Measurements from ENCODE around the gene CENPS.

The CENPS gene

GRCh38 chr1:10438677-10439163 lies 8.5 kb downstream of the CENPS start:
- no peak overlapping the region for H3K27ac ChIP-seq
- no peak for TF ChIP-seq CTCF (conservative IDR thresholded peaks at IDR 0.05; ENCODE audit: low read depth)
- no peak for DNase-seq (ENCODE audit: low spot score)
- ChIA-PET POLR2A (ENCODE audit: low non-redundant PET) (no interaction called here), CTCF (no interaction called here)

DNA sequence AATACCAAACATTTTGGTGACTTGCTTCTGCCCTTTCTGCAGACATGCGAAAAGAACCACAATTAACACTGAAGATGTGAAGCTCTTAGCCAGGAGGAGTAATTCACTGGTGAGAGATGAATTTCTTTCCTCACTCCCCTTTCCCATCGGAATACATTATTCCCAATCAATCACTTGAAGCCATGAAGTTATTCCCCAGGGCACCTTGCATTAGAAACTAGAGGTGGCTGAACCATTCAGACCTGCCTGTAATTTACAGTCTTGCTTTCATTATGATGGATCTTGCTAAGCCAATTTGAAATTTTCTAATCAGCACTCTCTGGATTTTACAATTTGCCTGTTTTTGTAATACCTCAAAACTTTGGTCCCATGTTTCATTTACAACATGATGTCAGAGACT lies 10.1 kb downstream of the CENPS start:
- CTCF ChIA-PET: interaction anchor here (0.6 kb wide), 1 partner anchor 20 kb away, joined by 4 read pairs; no protein-coding TSS in a partner anchor
- POLR2A ChIA-PET (ENCODE audit: low non-redundant PET): no interaction called here
- DNase-seq (ENCODE audit: low spot score): no peak
- no peak overlapping the region for H3K27ac ChIP-seq
- TF ChIP-seq CTCF (conservative IDR thresholded peaks at IDR 0.05; ENCODE audit: low read depth): no peak

DNA sequence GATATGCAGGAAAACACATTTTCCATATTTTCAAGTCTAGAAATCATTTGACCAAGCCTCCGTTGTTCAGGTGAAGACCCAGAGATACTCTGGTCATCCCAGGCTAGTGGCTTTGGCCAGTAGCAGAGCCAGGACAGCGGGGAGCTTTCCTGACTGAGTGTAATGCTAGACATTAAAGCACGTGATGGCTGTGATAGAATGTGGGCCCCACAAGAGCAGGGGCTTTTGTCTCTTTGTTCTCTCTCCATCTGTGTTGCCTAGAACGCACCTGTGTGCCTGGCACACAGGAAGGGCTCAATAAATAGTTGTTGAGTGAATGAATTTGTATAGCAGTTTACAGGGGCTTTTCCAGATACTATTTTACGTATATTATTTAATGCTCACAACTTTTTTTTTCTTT lies 10.6 kb downstream of the CENPS start:
- ChIA-PET CTCF (no interaction called here), POLR2A (ENCODE audit: low non-redundant PET) (no interaction called here)
- H3K27ac ChIP-seq: no peak overlapping the region
- TF ChIP-seq CTCF (conservative IDR thresholded peaks at IDR 0.05; ENCODE audit: low read depth): no peak
- no peak for DNase-seq (ENCODE audit: low spot score)

DNA sequence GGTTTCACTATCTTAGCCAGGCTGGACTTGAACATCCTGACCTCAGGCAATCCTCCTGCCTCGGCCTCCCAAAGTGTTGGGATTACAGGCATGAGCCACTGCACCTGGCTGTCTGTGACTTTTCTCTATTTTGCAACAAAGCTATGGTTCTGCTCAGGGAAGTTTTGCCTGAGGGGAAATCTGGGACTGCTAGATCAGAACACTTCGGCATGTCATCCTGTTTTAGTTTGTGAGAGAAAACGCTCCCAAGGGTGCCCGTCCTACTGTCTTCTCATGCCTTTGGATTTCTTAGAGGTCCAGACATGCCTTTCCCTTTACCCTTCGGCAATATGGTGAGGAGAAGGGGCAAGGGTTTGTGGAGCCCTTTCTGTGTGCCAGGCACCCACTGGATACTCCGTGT lies 14.0 kb downstream of the CENPS start:
- CTCF ChIA-PET: no interaction called here

DNA sequence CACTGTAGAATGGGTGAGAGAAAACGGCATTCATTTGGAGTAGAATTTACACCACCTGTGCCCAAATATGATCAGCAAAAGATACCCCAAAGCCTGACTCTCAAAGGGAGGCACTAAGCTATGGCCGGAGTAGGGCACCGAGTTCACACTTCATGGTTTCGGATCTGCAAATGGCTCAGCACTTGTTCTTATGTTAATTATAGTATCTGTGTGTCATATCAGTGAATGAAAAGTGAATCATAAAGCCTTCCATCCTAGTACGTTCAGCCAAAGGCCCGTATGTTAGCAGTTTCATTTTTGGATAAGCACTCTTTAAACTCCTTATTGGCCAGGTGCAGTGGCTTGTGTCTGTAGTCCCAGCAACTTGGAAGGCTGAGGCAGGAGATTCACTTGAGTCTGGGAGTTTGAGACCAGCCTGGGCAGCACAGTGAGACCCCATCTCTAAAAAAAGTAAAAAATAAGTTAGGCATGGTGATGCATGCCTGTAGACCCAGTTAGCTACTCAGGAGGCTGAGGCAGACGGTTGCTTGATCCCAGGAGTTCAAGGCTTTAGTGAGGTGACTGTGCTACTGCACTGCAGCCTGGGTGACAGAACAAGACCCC lies 14.7 kb downstream of the CENPS start:
- peak; percentile 30 for DNase-seq (ENCODE audit: low spot score)
- TF ChIP-seq CTCF (conservative IDR thresholded peaks at IDR 0.05; ENCODE audit: low read depth): no peak
- ChIA-PET POLR2A (ENCODE audit: low non-redundant PET) (no interaction called here), CTCF (interaction anchor here (0.6 kb wide), 1 partner anchor 49 kb away, joined by 3 read pairs; no protein-coding TSS in a partner anchor)
- no peak overlapping the region; the same call in 1 of the 2 replicates for H3K27ac ChIP-seq

More for the DNA sequence above, 14.0 kb downstream of the CENPS start:
- no peak for TF ChIP-seq CTCF (conservative IDR thresholded peaks at IDR 0.05; ENCODE audit: low read depth)
- no peak for DNase-seq (ENCODE audit: low spot score)
- POLR2A ChIA-PET (ENCODE audit: low non-redundant PET): no interaction called here
- no peak overlapping the region; the same call in 1 of the 2 replicates for H3K27ac ChIP-seq

DNA sequence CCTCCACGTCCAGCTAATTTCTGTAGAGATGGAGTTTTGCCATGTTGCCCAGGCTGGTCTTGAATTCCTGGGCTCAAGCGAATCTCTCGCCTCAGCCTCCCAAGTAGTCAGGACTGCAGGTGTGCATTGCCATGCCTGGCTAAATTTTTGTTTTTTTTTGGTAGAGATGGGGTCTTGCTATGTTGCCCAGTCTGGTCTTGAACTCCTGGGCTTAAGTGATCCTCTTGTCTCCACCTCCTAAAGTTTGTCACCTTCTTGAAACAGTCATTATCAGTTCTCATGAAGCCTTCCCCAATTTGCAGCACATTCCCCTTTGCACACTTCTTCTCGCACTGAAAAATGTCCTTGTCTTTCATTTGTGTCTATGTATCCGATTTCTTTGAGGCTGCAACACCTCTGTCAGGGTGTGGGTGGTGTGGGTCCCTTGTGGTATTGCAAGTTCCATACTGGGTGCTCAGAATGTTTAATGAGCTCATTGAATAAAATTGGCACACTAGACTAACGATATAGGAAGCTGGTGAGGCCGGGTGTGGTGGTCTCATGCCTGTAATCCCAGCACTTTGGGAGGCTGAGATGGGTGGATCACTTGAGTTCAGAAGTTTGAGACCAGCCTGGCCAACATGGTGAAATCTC lies 16.7 kb downstream of the CENPS start:
- CTCF ChIA-PET: interaction anchor here (0.6 to 0.8 kb wide), 2 partner anchors 347 to 462 kb away, joined by 3 to 5 read pairs; no protein-coding TSS in a partner anchor
- POLR2A ChIA-PET (ENCODE audit: low non-redundant PET): interaction anchor here (0.6 kb wide), 1 partner anchor 19 kb away, joined by 3 read pairs; no protein-coding TSS in a partner anchor
- TF ChIP-seq CTCF (conservative IDR thresholded peaks at IDR 0.05; ENCODE audit: low read depth): no peak
- no peak overlapping the region for H3K27ac ChIP-seq
- no peak for DNase-seq (ENCODE audit: low spot score)

Data from RWPE1 (cell line).